ENCODE measurements around the gene FADS1.

GRCh38 chr11:61854206-61854895, 37.5 kb upstream of the FADS1 start:
- TF ChIP-seq, protein P1, sequence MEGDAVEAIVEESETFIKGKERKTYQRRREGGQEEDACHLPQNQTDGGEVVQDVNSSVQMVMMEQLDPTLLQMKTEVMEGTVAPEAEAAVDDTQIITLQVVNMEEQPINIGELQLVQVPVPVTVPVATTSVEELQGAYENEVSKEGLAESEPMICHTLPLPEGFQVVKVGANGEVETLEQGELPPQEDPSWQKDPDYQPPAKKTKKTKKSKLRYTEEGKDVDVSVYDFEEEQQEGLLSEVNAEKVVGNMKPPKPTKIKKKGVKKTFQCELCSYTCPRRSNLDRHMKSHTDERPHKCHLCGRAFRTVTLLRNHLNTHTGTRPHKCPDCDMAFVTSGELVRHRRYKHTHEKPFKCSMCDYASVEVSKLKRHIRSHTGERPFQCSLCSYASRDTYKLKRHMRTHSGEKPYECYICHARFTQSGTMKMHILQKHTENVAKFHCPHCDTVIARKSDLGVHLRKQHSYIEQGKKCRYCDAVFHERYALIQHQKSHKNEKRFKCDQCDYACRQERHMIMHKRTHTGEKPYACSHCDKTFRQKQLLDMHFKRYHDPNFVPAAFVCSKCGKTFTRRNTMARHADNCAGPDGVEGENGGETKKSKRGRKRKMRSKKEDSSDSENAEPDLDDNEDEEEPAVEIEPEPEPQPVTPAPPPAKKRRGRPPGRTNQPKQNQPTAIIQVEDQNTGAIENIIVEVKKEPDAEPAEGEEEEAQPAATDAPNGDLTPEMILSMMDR (IDR thresholded peaks at IDR 0.05), result no peak
- TF ChIP-seq POLR2A (IDR thresholded peaks at IDR 0.05), result no peak
